K562 (cell line): ENCODE data around the gene MRPL40. TPM values are rescaled to one million over a fixed set of nuclear protein-coding genes. Genes with fewer than 3 reads are reported as not detected.

Source experiments
- CBX3 ChIP-seq, 2 experiments: IDR thresholded peaks; 1 replicate in 1 of 2; 2 replicates in 1 of 2; pipeline ENCODE4 v1.6.1; 2012; ENCODE audit warnings: inconsistent platforms in 2 of 2, low read length in 2 of 2, borderline replicate concordance in 1 of 2, control low read depth in 1 of 2
- DEAF1 ChIP-seq: fragments of 450-650 bp; formaldehyde crosslinking; IDR thresholded peaks from 2 replicates; pipeline ENCODE4 v1.4.0; 2020; ENCODE audit warnings: mild to moderate bottlenecking, moderate library complexity
- NFRKB ChIP-seq: fragments of 450-650 bp; IDR thresholded peaks from 2 replicates; pipeline ENCODE4 v1.6.1; 2016; ENCODE audit warnings: low read depth
- SP1 ChIP-seq: sonication (generic); formaldehyde crosslinking; IDR thresholded peaks from 2 replicates; pipeline ENCODE4 v1.8.1; 2022; ENCODE audit warnings: mild to moderate bottlenecking, missing genetic modification reagents
- TCF15 ChIP-seq: fragments of 250-450 bp; sonication (Bioruptor Pico); IDR thresholded peaks from 2 replicates; pipeline ENCODE4 v1.8.0; 2022; ENCODE audit warnings: moderate library complexity, mild to moderate bottlenecking, inconsistent platforms
- XRCC5 ChIP-seq: fragments of 200-400 bp; formaldehyde crosslinking; IDR thresholded peaks from 2 replicates; pipeline ENCODE4 v1.6.1; 2017; ENCODE audit warnings: low read depth, mild to moderate bottlenecking, low read length
- YY1 ChIP-seq, 3 experiments: IDR thresholded peaks; 2 replicates each; pipeline ENCODE4 v1.6.1; 2011; ENCODE audit warnings: low read length in 2 of 3, mild to moderate bottlenecking in 2 of 3, moderate library complexity in 2 of 3, borderline replicate concordance in 1 of 3, control low read depth in 1 of 3, low read depth in 1 of 3; ENCODE audit not compliant: insufficient read depth in 3 of 3, insufficient replicate concordance in 2 of 3, control insufficient read depth in 1 of 3, insufficient read length in 1 of 3; ENCODE audit errors: extremely low read depth in 1 of 3
- ZBTB33 ChIP-seq: sonication (generic); formaldehyde crosslinking; IDR thresholded peaks from 2 replicates; pipeline ENCODE4 v1.8.1; 2023; ENCODE audit warnings: mild to moderate bottlenecking, missing genetic modification reagents
- ZKSCAN3 ChIP-seq: fragments of 250-450 bp; sonication (Bioruptor Pico); IDR thresholded peaks from 2 replicates; pipeline ENCODE4 v1.4.0; 2020
- ZNF280B ChIP-seq: fragments of 250-450 bp; sonication (Bioruptor Pico); IDR thresholded peaks from 2 replicates; pipeline ENCODE4 v1.5.1; 2021; ENCODE audit warnings: mild to moderate bottlenecking
- polyA plus RNA-seq, 8 experiments: library from polyadenylated mRNA; depleted of rRNA in 4 of 8; stranded (reverse) in 5 of 8; unstranded in 3 of 8; fragments of >200 nt; fragmentation: Nextera tagmentation in 2 of 8; fragmentation: Illumina TruSeq in 1 of 8; extraction: Ambion mirVana in 2 of 8; extraction: Trizol in 1 of 8; gene quantifications; 2 replicates each; pipeline versions ENCODE4 v1.2.1 to v1.2.3, GENCODE V29; 2011 to 2014; ENCODE audit warnings: inconsistent platforms in 1 of 8, missing spikeins in 1 of 8
- total RNA-seq, 7 experiments: library from RNA; depleted of rRNA in 6 of 7; stranded (reverse); fragments of >200 nt in 6 of 7; fragmentation: Illumina TruSeq in 2 of 7; extraction: Trizol in 2 of 7; gene quantifications; 2 replicates each; pipeline versions ENCODE4 v1.2.1 to v1.2.3, GENCODE V29; 2011 to 2021; ENCODE audit warnings: low replicate concordance in 1 of 7

The MRPL40 gene
- total and polyA plus RNA-seq, 9 of the 15 experiments (the other 6 are each of a cell fraction or from before 2014, with no cell fraction given), result 132 to 652 (median 208) TPM

GRCh38 chr22:19448076-19448607 lies 15.8 kb downstream of the MRPL40 start (continued):
- TF ChIP-seq DEAF1 (CRISPR knock-in tag), result no peak
- TF ChIP-seq ZBTB33, result no peak
- TF ChIP-seq ZNF280B (CRISPR knock-in tag), result no peak
- no peak for TF ChIP-seq YY1 (IDR thresholded peaks at IDR 0.05; ENCODE audit: borderline replicate concordance in 1 of 3, control insufficient read depth in 1 of 3, extremely low read depth in 1 of 3, insufficient read depth in 3 of 3, insufficient read length in 1 of 3, insufficient replicate concordance in 2 of 3, low read depth in 1 of 3, low read length in 2 of 3)
- peak in 1 of 2 experiments; percentile 3; a peak in 1 of 3 replicates for TF ChIP-seq CBX3 (IDR thresholded peaks at IDR 0.05; ENCODE audit: borderline replicate concordance in 1 of 2, low read length in 2 of 2)
- no peak for TF ChIP-seq NFRKB
- no peak for TF ChIP-seq XRCC5
- no peak for TF ChIP-seq SP1
- TF ChIP-seq ZKSCAN3 (CRISPR knock-in tag), result no peak
- TF ChIP-seq TCF15 (CRISPR knock-in tag), result no peak; the same call in 1 of the 2 replicates
